H1 (cell line): ENCODE measurements around the gene ID1. TPM values are rescaled to one million over a fixed set of nuclear protein-coding genes. Genes with fewer than 3 reads are reported as not detected.

Experiments
- ATF2 ChIP-seq: IDR thresholded peaks from 2 replicates; pipeline ENCODE4 v1.6.1; 2012; ENCODE audit warnings: low read length, inconsistent platforms
- CHD1 ChIP-seq: IDR thresholded peaks from 2 replicates; pipeline ENCODE4 v1.6.1; 2012; ENCODE audit warnings: low read depth, low read length, improper control_type of control experiment
- CHD7 ChIP-seq: fragments of 300-600 bp; sonication (generic); IDR thresholded peaks from 2 replicates; pipeline ENCODE4 v1.7.1; 2012; ENCODE audit warnings: low read length, moderate library complexity, mild to moderate bottlenecking, inconsistent platforms; ENCODE audit not compliant: insufficient replicate concordance
- FOSL1 ChIP-seq: IDR thresholded peaks from 2 replicates; pipeline ENCODE4 v1.6.1; 2011; ENCODE audit warnings: mild to moderate bottlenecking, low read depth, low read length, moderate library complexity; ENCODE audit not compliant: insufficient read depth
- JUN ChIP-seq: IDR thresholded peaks from 2 replicates; pipeline ENCODE4 v1.6.1; 2011; ENCODE audit warnings: low read depth, mild to moderate bottlenecking, improper control_type of control experiment, low read length
- SP4 ChIP-seq: IDR thresholded peaks from 2 replicates; pipeline ENCODE4 v1.6.1; 2012; ENCODE audit warnings: low read length, inconsistent platforms
- TAF1 ChIP-seq: IDR thresholded peaks from 2 replicates; pipeline ENCODE4 v1.6.1; 2011; ENCODE audit warnings: mild to moderate bottlenecking, low read depth, low read length
- TEAD4 ChIP-seq: IDR thresholded peaks from 2 replicates; pipeline ENCODE4 v1.6.1; 2012; ENCODE audit warnings: low read depth, low read length, inconsistent platforms, mixed read lengths
- polyA plus RNA-seq, 7 experiments: library from polyadenylated mRNA; depleted of rRNA in 3 of 7; stranded (reverse) in 5 of 7; unstranded in 2 of 7; fragments of >200 nt in 5 of 7; fragments of 200-250 nt in 2 of 7; gene quantifications; 1 replicate in 5 of 7; 2 replicates in 1 of 7; 4 replicates in 1 of 7; pipeline versions ENCODE4 v1.2.1 to v1.2.3, GENCODE V29; 2011 to 2013; ENCODE audit warnings: missing spikeins in 2 of 7, mixed read lengths in 2 of 7
- total RNA-seq: library from RNA; stranded (reverse); fragmentation: NEBNext Ultra II Directional; extraction: Animal tissue kit (Norgen Biotek cat#: 25700); gene quantifications from 2 replicates; pipeline ENCODE4 v1.2.1, GENCODE V29; 2021

Gene ID1
- total and polyA plus RNA-seq, 2 of the 8 experiments (the other 6 are each of a cell fraction or from before 2014, with no cell fraction given), result 120 to 357 TPM

GRCh38 chr20:31587545-31588389 is 17.3 kb upstream of the ID1 start (continued):
- TF ChIP-seq TAF1 (0 out of 2 replicates have a peak, but pooled peaks have one; percentile 7), FOSL1 (no peak), TEAD4 (no peak), JUN (no peak), SP4 (no peak), ATF2 (no peak), CHD1 (no peak), CHD7 (no peak)
